K562 (cell line): Measurements from ENCODE around the gene MBNL2. TPM values are rescaled to one million over a fixed set of nuclear protein-coding genes. Genes with fewer than 3 reads are reported as not detected.

Experiments
- NR2C2 ChIP-seq, 2 experiments: fragments of 200-800 bp in 1 of 2; sonication (Bioruptor generic) in 1 of 2; sonication (generic) in 1 of 2; formaldehyde crosslinking in 1 of 2; IDR thresholded peaks; 2 replicates each; pipeline versions ENCODE4 v1.6.1 to v1.8.0; 2016 to 2022; ENCODE audit warnings: mild to moderate bottlenecking in 1 of 2, missing compliant biosample characterization in 1 of 2, missing genetic modification characterization in 1 of 2, missing genetic modification reagents in 1 of 2
- POLR3G ChIP-seq: IDR thresholded peaks from 2 replicates; pipeline ENCODE4 v1.6.1; 2011; ENCODE audit not compliant: insufficient read length, insufficient replicate concordance; ENCODE audit errors: extremely low read depth
- TCF7L2 ChIP-seq: fragments of 150-350 bp; IDR thresholded peaks from 2 replicates; pipeline ENCODE4 v1.6.1; 2016; ENCODE audit warnings: low read depth, mild to moderate bottlenecking, low read length, moderate library complexity
- ZC3H8 ChIP-seq: fragments of 450-650 bp; IDR thresholded peaks from 2 replicates; pipeline ENCODE4 v1.6.1; 2017
- polyA plus RNA-seq, 8 experiments: library from polyadenylated mRNA; depleted of rRNA in 4 of 8; stranded (reverse) in 5 of 8; unstranded in 3 of 8; fragments of >200 nt; fragmentation: Nextera tagmentation in 2 of 8; fragmentation: Illumina TruSeq in 1 of 8; extraction: Ambion mirVana in 2 of 8; extraction: Trizol in 1 of 8; gene quantifications; 2 replicates each; pipeline versions ENCODE4 v1.2.1 to v1.2.3, GENCODE V29; 2011 to 2014; ENCODE audit warnings: inconsistent platforms in 1 of 8, missing spikeins in 1 of 8
- total RNA-seq, 7 experiments: library from RNA; depleted of rRNA in 6 of 7; stranded (reverse); fragments of >200 nt in 6 of 7; fragmentation: Illumina TruSeq in 2 of 7; extraction: Trizol in 2 of 7; gene quantifications; 2 replicates each; pipeline versions ENCODE4 v1.2.1 to v1.2.3, GENCODE V29; 2011 to 2021; ENCODE audit warnings: low replicate concordance in 1 of 7
- TF ChIP-seq, protein P1 (sequence below): fragments of 450-650 bp; IDR thresholded peaks from 2 replicates; pipeline ENCODE4 v1.6.1; 2016; ENCODE audit warnings: mild to moderate bottlenecking, moderate library complexity

The MBNL2 gene
- total and polyA plus RNA-seq, 9 of the 15 experiments (the other 6 are each of a cell fraction or from before 2014, with no cell fraction given): 7.0 to 24.8 (median 13.8) TPM

DNA sequence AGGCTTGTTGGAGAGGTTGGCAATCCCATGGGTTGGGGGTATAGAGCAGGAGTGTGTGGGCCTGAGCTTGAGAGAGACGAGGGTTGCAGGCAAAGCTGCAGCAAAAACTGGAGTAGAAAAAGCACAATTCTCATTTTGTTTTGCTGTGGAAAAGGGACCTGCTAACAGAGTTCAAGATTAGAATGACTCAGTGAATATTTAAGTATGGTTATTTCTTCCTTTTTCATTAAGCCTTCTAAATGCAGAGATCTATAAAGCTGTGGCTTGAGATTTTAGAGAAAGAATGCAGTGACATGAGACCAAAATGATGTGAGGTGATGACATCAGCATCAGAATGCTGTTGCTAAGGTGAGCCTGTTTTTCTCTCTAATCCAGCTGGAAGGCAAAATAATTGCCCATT, 10.8 kb upstream of the MBNL2 start (continued):
- TF ChIP-seq, protein P1, sequence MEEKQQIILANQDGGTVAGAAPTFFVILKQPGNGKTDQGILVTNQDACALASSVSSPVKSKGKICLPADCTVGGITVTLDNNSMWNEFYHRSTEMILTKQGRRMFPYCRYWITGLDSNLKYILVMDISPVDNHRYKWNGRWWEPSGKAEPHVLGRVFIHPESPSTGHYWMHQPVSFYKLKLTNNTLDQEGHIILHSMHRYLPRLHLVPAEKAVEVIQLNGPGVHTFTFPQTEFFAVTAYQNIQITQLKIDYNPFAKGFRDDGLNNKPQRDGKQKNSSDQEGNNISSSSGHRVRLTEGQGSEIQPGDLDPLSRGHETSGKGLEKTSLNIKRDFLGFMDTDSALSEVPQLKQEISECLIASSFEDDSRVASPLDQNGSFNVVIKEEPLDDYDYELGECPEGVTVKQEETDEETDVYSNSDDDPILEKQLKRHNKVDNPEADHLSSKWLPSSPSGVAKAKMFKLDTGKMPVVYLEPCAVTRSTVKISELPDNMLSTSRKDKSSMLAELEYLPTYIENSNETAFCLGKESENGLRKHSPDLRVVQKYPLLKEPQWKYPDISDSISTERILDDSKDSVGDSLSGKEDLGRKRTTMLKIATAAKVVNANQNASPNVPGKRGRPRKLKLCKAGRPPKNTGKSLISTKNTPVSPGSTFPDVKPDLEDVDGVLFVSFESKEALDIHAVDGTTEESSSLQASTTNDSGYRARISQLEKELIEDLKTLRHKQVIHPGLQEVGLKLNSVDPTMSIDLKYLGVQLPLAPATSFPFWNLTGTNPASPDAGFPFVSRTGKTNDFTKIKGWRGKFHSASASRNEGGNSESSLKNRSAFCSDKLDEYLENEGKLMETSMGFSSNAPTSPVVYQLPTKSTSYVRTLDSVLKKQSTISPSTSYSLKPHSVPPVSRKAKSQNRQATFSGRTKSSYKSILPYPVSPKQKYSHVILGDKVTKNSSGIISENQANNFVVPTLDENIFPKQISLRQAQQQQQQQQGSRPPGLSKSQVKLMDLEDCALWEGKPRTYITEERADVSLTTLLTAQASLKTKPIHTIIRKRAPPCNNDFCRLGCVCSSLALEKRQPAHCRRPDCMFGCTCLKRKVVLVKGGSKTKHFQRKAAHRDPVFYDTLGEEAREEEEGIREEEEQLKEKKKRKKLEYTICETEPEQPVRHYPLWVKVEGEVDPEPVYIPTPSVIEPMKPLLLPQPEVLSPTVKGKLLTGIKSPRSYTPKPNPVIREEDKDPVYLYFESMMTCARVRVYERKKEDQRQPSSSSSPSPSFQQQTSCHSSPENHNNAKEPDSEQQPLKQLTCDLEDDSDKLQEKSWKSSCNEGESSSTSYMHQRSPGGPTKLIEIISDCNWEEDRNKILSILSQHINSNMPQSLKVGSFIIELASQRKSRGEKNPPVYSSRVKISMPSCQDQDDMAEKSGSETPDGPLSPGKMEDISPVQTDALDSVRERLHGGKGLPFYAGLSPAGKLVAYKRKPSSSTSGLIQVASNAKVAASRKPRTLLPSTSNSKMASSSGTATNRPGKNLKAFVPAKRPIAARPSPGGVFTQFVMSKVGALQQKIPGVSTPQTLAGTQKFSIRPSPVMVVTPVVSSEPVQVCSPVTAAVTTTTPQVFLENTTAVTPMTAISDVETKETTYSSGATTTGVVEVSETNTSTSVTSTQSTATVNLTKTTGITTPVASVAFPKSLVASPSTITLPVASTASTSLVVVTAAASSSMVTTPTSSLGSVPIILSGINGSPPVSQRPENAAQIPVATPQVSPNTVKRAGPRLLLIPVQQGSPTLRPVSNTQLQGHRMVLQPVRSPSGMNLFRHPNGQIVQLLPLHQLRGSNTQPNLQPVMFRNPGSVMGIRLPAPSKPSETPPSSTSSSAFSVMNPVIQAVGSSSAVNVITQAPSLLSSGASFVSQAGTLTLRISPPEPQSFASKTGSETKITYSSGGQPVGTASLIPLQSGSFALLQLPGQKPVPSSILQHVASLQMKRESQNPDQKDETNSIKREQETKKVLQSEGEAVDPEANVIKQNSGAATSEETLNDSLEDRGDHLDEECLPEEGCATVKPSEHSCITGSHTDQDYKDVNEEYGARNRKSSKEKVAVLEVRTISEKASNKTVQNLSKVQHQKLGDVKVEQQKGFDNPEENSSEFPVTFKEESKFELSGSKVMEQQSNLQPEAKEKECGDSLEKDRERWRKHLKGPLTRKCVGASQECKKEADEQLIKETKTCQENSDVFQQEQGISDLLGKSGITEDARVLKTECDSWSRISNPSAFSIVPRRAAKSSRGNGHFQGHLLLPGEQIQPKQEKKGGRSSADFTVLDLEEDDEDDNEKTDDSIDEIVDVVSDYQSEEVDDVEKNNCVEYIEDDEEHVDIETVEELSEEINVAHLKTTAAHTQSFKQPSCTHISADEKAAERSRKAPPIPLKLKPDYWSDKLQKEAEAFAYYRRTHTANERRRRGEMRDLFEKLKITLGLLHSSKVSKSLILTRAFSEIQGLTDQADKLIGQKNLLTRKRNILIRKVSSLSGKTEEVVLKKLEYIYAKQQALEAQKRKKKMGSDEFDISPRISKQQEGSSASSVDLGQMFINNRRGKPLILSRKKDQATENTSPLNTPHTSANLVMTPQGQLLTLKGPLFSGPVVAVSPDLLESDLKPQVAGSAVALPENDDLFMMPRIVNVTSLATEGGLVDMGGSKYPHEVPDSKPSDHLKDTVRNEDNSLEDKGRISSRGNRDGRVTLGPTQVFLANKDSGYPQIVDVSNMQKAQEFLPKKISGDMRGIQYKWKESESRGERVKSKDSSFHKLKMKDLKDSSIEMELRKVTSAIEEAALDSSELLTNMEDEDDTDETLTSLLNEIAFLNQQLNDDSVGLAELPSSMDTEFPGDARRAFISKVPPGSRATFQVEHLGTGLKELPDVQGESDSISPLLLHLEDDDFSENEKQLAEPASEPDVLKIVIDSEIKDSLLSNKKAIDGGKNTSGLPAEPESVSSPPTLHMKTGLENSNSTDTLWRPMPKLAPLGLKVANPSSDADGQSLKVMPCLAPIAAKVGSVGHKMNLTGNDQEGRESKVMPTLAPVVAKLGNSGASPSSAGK: no peak
- TF ChIP-seq TCF7L2: no peak
- TF ChIP-seq ZC3H8: no peak
- TF ChIP-seq POLR3G: no peak
- TF ChIP-seq NR2C2 (CRISPR knock-in tag; IDR thresholded peaks at IDR 0.05): no peak
- no peak for TF ChIP-seq NR2C2 (tag; IDR thresholded peaks at IDR 0.05)
